Renal cortical epithelial cell (primary cell): ENCODE results near the gene CUX1. TPM values are rescaled to one million over a fixed set of nuclear protein-coding genes. Genes with fewer than 3 reads are reported as not detected.
A peak's percentile ranks its signal among the peaks of the same experiment; 100 is the strongest.
"Not testable (repeated sequence)": the region's sequence is repeated elsewhere in the genome, so short reads cannot be mapped to it uniquely, and the experiment has no call there.

Experiments
- DNase-seq: peaks from one replicate; pipeline ENCODE4 v3.0.0-alpha.2; 2011; ENCODE audit warnings: low read depth
- total RNA-seq: library from RNA; depleted of rRNA; stranded (reverse); fragments of >200 nt; gene quantifications from 2 replicates; pipeline ENCODE4 v1.2.3, GENCODE V29; 2014

CUX1 gene
- total RNA-seq, 1 donor from 2014 or later, result 139 TPM

- no peak for DNase-seq
Observed at GRCh38 chr7:101984133-101984879, 166.9 kb downstream of the CUX1 start.

- no peak for DNase-seq
Observed at GRCh38 chr7:101985057-101985902, 167.9 kb downstream of the CUX1 start.

GRCh38 chr7:101985903-101986734 lies 168.7 kb downstream of the CUX1 start:
- DNase-seq, result peak; percentile 14

GRCh38 chr7:101987494-101987893 lies 170.1 kb downstream of the CUX1 start:
- no peak for DNase-seq

DNA sequence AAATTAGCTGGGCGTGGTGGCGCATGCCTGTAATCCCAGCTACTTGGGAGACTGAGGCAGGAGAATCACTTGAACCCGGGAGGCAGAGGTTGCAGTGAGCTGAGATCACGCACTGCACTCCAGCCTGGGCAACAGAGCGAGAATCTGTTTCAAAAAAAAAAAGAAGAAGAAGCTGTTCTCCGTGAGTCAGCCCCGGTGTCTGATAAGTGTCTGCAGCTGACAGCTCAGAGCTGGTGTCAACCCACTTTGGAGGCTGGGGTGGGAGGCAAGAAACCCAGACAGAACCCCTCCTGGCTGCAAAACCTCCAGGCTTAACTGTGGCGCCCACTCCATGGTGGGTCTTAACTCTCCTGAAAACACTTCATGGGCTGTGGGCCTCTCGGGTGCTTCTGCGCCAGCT lies 170.6 kb downstream of the CUX1 start:
- not testable (repeated sequence) for DNase-seq

GRCh38 chr7:101988513-101988912 lies 171.1 kb downstream of the CUX1 start:
- DNase-seq, result no peak

- no peak for DNase-seq
Observed at GRCh38 chr7:101989101-101989500, 171.7 kb downstream of the CUX1 start.

- DNase-seq, result no peak
Observed at GRCh38 chr7:101990811-101991418, 173.5 kb downstream of the CUX1 start.

DNA sequence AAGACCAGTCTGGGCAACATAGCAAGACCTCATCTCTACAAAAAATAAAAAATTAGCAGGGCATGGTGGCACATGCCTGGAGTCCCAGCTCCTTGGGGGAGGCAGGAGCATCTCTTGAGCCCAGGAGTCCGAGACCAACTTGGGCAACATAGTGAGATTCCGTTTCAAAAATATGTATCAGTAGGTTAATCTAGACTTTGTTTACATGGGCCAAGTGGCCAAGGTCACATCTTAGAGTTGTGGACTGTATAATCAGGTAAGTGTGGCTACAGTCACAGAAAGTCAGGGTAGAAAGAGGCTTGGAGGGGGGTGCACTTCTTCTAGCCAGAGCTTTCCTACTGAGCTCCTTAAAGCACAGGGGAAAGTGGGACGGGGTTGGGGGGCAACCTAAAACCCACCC lies 174.4 kb downstream of the CUX1 start:
- DNase-seq, result no peak

DNA sequence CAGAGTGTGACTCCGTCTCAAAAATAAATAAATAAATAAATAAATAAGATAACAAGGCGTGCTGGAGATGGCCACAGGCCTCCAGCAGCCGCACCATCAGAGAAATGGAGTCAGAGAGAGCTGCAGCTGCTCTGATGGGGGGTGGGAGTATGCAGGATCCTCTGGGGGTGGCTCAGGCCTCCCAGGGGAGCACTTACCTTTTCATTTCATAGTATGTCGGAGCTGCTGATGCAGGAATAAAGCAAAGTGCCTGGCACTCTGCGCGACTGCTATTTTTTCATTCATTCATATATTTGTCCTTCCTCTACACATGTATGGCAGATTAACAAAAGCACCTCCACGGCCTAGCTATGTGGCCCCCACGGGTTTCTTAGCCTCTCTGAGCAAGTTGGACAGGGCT lies 175.9 kb downstream of the CUX1 start:
- no peak for DNase-seq

DNA sequence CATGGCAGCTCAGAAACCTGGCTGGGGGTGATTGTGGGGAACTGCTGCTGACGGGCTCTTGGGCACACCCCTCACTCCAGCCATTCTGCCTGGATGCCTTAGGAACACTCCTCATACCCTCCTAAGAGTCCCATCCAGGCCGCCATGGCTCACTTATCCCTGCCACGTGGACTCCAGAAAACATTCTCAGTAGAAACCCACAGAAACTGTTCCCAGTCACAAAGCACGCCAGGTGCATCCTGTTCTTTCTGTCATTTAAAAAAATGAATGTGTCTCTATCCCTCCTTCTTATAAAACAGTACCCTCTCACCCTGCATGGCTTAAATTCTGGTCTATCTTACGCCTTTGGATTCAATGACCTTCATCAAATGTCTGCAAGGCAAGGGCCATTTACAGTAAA lies 177.7 kb downstream of the CUX1 start:
- no peak for DNase-seq

- no peak for DNase-seq
Observed at GRCh38 chr7:101996131-101996691, 178.8 kb downstream of the CUX1 start.

DNA sequence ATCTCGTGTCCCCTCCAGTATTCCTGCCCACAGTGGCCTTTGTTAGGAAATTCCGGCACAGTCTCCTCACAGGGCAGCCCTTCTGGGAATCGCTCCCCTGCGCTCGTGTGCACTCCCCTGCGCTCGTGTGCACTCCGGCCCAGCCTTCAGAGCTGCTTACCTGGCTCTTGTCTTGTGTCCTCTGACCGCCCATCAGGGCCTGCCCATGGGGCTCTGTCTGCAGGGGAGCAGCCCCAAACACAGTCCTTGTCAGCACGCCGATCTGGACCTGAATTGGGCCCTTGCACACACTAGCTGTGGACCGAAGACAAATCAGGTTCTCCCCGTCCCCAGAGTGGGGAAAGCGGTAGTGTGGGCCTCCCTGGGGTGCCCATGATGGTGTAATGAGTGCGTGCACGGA lies 179.4 kb downstream of the CUX1 start:
- no peak for DNase-seq

- no peak for DNase-seq
Observed at GRCh38 chr7:101998029-101998905, 180.8 kb downstream of the CUX1 start.

DNA sequence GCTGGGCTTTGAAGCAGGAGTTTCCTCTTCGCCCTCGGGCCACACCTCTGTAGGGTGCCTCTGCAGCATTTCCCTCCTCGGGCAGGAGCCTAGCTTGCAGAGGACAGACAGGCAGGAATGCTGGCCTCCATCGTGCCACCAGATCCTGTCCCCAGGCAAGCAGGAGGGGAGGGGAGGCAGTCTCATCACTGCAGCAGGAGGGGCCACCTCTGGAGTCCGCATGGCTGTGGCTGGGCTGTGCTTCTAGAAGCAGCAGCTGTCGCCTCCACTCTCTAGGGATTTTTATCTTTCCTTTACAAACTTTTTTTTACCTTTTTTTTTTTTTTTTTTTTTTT lies 181.4 kb downstream of the CUX1 start:
- DNase-seq, result no peak

DNA sequence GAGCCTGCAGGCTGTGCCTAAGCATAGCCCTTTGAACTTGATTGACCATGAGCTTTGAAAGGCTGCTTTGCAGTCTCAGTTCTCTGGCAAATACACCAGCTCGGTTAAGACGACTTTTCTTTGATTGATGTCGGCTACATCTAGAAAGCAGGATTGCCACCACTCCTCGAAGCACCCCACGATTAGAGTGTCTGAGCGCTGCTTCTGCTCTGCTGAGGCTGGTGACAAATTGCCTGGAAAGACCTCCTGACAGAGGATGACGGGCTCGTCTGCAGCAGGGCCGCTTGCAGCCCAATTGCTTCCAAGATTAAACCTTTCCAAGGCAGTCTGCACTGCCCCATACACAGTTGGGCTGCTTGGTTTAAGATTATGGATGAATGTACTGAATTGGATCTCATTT lies 182.0 kb downstream of the CUX1 start:
- DNase-seq, result no peak

DNA sequence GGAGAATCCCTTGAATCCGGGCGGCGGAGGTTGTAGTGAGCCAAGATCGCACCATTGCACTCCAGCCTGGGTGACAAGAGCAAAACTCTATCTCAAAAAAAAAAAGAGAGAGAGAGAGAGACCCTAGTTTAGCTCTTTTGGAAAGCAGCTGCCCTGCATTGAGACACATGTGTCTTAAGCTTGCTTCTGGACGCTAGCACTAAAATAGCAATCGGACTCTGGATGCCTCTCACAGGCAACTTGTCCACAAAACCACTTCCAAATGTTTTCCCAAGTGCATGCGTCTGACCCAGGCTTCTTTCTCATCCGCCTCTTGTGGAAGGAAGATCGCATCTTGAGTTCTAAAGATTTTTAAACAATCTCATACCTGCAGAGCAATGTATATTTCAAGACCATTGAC lies 182.7 kb downstream of the CUX1 start:
- DNase-seq, result no peak

DNA sequence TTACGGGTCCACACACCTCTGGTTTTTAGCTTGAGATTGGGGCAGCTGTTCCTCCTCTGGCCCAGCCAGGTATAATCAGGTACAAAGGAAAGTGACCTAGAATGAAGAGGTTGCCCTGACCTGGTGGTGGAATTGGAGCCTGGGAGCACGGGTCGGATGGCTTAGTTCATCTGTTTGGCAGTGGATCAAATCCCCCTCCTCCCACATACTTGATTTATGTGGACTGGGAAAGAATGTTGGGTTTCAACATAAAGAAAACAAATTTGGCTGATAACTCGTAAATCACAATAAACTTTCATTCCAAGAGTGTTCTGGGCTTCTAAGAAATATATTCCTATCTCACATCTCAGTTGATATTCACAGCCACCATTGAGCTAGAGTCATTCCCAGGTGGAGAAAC lies 186.8 kb downstream of the CUX1 start:
- no peak for DNase-seq

DNA sequence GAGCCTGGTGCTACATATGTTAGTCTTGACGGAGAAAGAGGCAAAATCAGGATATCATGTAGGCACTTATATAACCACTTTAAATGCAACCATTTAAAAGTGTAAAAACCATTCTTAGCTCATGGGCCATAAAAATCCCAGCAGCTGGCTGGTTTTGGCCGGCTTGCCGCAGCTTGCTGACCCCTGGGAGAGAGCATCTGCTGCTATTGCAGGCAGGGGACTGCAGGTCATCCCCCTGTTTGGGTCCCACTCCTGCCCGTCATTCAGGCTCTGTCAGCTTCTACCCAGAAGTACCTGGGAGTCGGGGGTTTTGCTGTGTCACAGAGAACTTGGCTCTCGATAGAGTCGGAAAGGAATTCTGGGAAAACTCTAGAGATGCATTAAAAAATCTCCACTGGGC lies 187.4 kb downstream of the CUX1 start:
- DNase-seq, result no peak

GRCh38 chr7:102005933-102006480 lies 188.6 kb downstream of the CUX1 start:
- peak; percentile 30 for DNase-seq
